ENCODE measurements around the gene TSPAN16. TPM values are rescaled to one million over a fixed set of nuclear protein-coding genes. Genes with fewer than 3 reads are reported as not detected.
"Not testable (repeated sequence)": the region's sequence is repeated elsewhere in the genome, so short reads cannot be mapped to it uniquely, and the experiment has no call there.

TSPAN16 gene
- total RNA-seq, 2 experiments from 2014 or later = not detected

DNA sequence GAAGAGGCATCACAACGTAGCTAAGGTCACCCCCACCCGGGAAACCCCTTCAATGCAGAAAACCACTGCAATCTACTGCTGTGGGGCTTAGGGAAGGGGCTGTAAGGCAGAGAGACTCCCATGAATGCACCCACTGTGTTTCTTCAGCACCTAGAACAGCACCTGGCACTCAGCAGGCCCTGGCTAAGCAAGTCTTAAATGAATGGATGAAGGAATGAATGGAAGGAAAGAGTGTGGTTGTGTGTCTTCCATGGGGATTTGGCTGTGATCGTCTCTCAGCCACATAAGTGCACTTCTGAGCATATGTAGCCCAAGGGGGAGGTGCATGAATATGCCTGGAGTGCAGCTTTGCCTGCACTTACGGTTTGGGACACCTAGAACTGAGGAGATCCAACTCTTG lies 53.2 kb downstream of the TSPAN16 start:
- Histone ChIP-seq H3K36me3 (ENCODE audit: insufficient read depth, low read length) (no peaks in the 10 kb centered on the region), H3K4me2 (ENCODE audit: low read length) (no peak overlapping the region), H3K9me3 (ENCODE audit: low read length) (no peaks in the 10 kb centered on the region), H3K4me3 (ENCODE audit: low read depth, low read length, poor library complexity, severe bottlenecking) (no peak overlapping the region), H2AFZ (ENCODE audit: low read length) (no peak overlapping the region), H3K27ac (ENCODE audit: low read depth, low read length, poor library complexity, severe bottlenecking) (no peak overlapping the region), H3K4me1 (ENCODE audit: insufficient read depth, low read length, poor library complexity, severe bottlenecking) (peaks cover 25% of the 10 kb centered on the region), H3K9me2 (ENCODE audit: insufficient read depth, low read length) (no peaks in the 10 kb centered on the region), H4K20me1 (ENCODE audit: insufficient read depth, low read length) (no peaks in the 10 kb centered on the region), H3K79me2 (ENCODE audit: insufficient read depth, low read depth, low read length) (no peaks in the 10 kb centered on the region)
- TF ChIP-seq CTCF (conservative IDR thresholded peaks at IDR 0.05; ENCODE audit: low read length) = no peak
- TF ChIP-seq EZH2phosphoT487 (IDR thresholded peaks at IDR 0.05; ENCODE audit: borderline replicate concordance, low read depth, low read length) = no peak
- BruUV-seq (replicated peaks) = no TSS peak
- CTCF ChIA-PET (ENCODE audit: unreplicated experiment) = no interaction called here
- POLR2A ChIA-PET = no interaction called here
- no peak for DNase-seq (ENCODE audit: low spot score)
- intact Hi-C loops (cut with micrococcal nuclease; ENCODE audit: unreplicated experiment) = no loop called here

DNA sequence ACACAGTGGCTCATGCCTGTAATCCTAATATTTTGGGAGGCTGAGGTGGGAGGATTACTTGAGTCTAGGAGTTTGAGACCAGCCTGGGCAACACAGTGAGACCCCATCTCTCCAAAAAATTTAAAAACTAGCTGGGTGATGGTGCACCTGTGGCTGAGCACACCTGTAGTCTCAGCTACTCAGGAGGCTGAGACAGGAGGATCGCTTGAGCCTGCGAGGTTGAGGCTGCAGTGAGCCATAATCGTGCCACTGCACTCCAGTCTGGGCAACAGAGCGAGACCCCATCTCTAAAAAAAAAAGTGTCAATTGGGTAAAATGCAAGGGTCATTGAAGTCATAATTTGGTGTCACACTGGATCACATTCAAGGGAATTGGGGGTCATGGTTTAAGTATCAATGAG lies 58.1 kb downstream of the TSPAN16 start:
- DNase-seq (ENCODE audit: low spot score); intact Hi-C loops (cut with micrococcal nuclease; ENCODE audit: unreplicated experiment); H3K27ac ChIP-seq (ENCODE audit: low read depth, low read length, poor library complexity, severe bottlenecking); H3K79me2 ChIP-seq (ENCODE audit: insufficient read depth, low read depth, low read length); H3K4me1 ChIP-seq (ENCODE audit: insufficient read depth, low read length, poor library complexity, severe bottlenecking); H3K4me2 ChIP-seq (ENCODE audit: low read length); H2AFZ ChIP-seq (ENCODE audit: low read length); POLR2A ChIA-PET; H3K4me3 ChIP-seq (ENCODE audit: low read depth, low read length, poor library complexity, severe bottlenecking); H3K9me3 ChIP-seq (ENCODE audit: low read length); CTCF ChIA-PET (ENCODE audit: unreplicated experiment); BruUV-seq (replicated peaks); H3K36me3 ChIP-seq (ENCODE audit: insufficient read depth, low read length); H3K9me2 ChIP-seq (ENCODE audit: insufficient read depth, low read length); H4K20me1 ChIP-seq (ENCODE audit: insufficient read depth, low read length): not testable (repeated sequence)

DNA sequence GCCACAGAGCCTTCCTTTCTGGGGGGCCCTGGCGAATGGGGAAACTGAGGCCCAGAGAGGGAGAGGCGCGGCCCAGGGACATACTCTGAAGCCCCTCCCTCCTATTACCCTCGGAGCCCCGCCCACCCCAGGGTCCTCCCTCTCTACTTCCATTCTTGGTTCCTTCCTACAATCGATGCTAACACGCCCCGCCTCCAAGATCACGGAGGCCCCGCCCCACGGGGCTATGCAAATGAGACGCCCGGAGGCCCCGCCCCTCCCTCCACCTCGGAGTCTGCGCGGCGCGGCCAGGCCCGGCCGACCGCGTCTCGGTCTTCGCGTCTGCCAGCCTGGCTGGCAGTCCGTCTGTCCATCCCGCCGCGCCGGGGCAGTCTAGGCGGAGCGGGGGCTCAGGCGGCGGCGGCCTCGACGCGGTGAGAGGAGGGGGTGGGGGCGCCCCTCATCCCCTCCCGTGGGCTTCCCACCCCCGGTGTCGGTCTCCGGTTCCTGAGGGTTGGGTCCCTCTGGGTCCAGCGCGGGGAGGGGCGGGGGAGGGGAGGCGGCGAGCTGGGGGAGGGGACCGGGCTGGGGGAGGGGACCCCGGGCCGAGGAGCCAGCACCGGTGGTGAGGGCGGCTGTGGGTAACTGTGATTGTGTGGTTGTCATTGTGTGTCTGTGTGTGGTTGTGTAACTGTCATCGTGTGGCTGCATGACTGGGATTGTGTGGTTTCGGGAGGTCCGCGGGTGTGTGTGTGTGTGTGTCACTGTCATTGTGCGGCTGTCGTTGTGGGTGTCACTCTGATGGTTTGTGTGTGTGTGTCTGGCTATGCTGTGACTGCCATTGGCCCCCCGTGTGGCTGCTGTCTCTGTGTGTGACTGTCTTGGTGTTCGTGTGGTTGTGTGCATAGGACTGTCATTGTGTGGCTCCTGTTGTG lies 59.5 kb downstream of the TSPAN16 start, which contains the start of gene PLPPR2:
Gene PLPPR2 (plus strand): TSS at position 273 of the 914 bp plus-strand sequence. CDS start 2,242 bp downstream, outside the sequence.
- Histone ChIP-seq H2AFZ (ENCODE audit: low read length) (no peak within 1 kb of the TSS), H3K27ac (ENCODE audit: low read depth, low read length, poor library complexity, severe bottlenecking) (no peak within 1 kb of the TSS), H3K9me3 (ENCODE audit: low read length) (no peaks in the 10 kb centered on the region), H3K9me2 (ENCODE audit: insufficient read depth, low read length) (no peaks in the 10 kb centered on the region), H3K36me3 (ENCODE audit: insufficient read depth, low read length) (no peaks in the 10 kb centered on the region), H3K79me2 (ENCODE audit: insufficient read depth, low read depth, low read length) (no peaks in the 10 kb centered on the region), H3K4me3 (ENCODE audit: low read depth, low read length, poor library complexity, severe bottlenecking) (peak within 1 kb of the TSS; percentile 57), H3K4me1 (ENCODE audit: insufficient read depth, low read length, poor library complexity, severe bottlenecking) (no peaks in the 10 kb centered on the region), H4K20me1 (ENCODE audit: insufficient read depth, low read length) (no peaks in the 10 kb centered on the region), H3K4me2 (ENCODE audit: low read length) (peak within 1 kb of the TSS; percentile 51)
- CTCF ChIA-PET (ENCODE audit: unreplicated experiment) = no interaction called here
- intact Hi-C loops (cut with micrococcal nuclease; ENCODE audit: unreplicated experiment) = no loop called here
- POLR2A ChIA-PET = no interaction called here
- BruUV-seq (replicated peaks) = no TSS peak
- peak; percentile 85 for DNase-seq (ENCODE audit: low spot score)
- TF ChIP-seq CTCF (conservative IDR thresholded peaks at IDR 0.05; ENCODE audit: low read length) (no peak), EZH2phosphoT487 (IDR thresholded peaks at IDR 0.05; ENCODE audit: borderline replicate concordance, low read depth, low read length) (no peak)

All from OCI-LY7 (cell line).